HepG2 (cell line): ENCODE results near the gene LAMC1. TPM values are rescaled to one million over a fixed set of nuclear protein-coding genes. Genes with fewer than 3 reads are reported as not detected.

Experiments
- ATAC-seq: fragments of 200-7000 bp; cut with Tn5 transposase; 3 replicates; pipeline ENCODE4 v1.9.1; 2020; ENCODE audit warnings: mild to moderate bottlenecking, moderate library complexity
- BruUV-seq: library from RNA; stranded (reverse); fragments of 400-500 nt; replicated peaks from 2 replicates; lab custom pipeline; 2021; lab: Mats Ljungman, UMichigan
- CTCF ChIA-PET: fragments of 300-600 bp; formaldehyde crosslinking; extraction: SDS; loops from one replicate; lab custom pipeline; 2021; ENCODE audit warnings: low total read pairs, inconsistent platforms, low intra/inter-chr PET ratio; lab: Yijun Ruan, JAX
- POLR2A ChIA-PET: fragments of 350-600 bp; sonication (Branson Sonifier 250); formaldehyde crosslinking; loops from one replicate; lab custom pipeline; 2020; ENCODE audit warnings: antibody characterized with exemption, inconsistent platforms; lab: Yijun Ruan, JAX
- DNase-seq: peaks from one replicate; pipeline ENCODE4 v3.0.0-alpha.2; 2015; ENCODE audit warnings: low spot score
- FAIRE-seq: peaks from 3 replicates; lab custom pipeline; 2011; peaks lifted over from hg19 to GRCh38; lab: Jason Lieb, UNC
- H2AFZ ChIP-seq: one replicate; pipeline ENCODE4 v1.6.1; 2011; ENCODE audit warnings: low read length, inconsistent platforms
- H3K27ac ChIP-seq: fragments of 300-600 bp; 3 replicates; pipeline ENCODE4 v1.8.0; 2011; ENCODE audit warnings: mixed run types, mild to moderate bottlenecking, mixed read lengths, low read length, inconsistent platforms; ENCODE audit not compliant: insufficient read depth; ENCODE audit errors: extremely low read length
- H3K27me3 ChIP-seq, 2 experiments: fragments of 200-600 bp in 1 of 2; 2 replicates in 1 of 2; 3 replicates in 1 of 2; pipeline versions ENCODE4 v1.6.0 to v1.8.0; 2011; ENCODE audit warnings: low read length in 2 of 2, mild to moderate bottlenecking in 2 of 2, moderate library complexity in 2 of 2, inconsistent platforms in 1 of 2; ENCODE audit not compliant: insufficient read depth in 2 of 2, control insufficient read depth in 1 of 2
- H3K36me3 ChIP-seq, 2 experiments: fragments of 200-600 bp in 1 of 2; replicated peaks in 1 of 2; 2 replicates in 1 of 2; 3 replicates in 1 of 2; pipeline versions ENCODE4 v1.5.1 to v1.8.0; 2011; ENCODE audit warnings: low read length in 2 of 2, inconsistent platforms in 1 of 2; ENCODE audit not compliant: insufficient read depth in 2 of 2, control insufficient read depth in 1 of 2
- H3K4me1 ChIP-seq: 2 replicates; pipeline ENCODE4 v1.5.1; 2012; ENCODE audit warnings: low read length, inconsistent platforms; ENCODE audit not compliant: insufficient read depth
- H3K4me2 ChIP-seq: 2 replicates; pipeline ENCODE4 v1.6.0; 2011; ENCODE audit warnings: low read depth, low read length, inconsistent platforms
- H3K4me3 ChIP-seq, 3 experiments: fragments of 200-600 bp in 1 of 3; sonication (generic), shearing (Covaris generic) in 1 of 3; replicated peaks in 1 of 3; 2 replicates each; pipeline ENCODE4 v1.5.1; 2011 to 2016; ENCODE audit warnings: low read length in 3 of 3, inconsistent platforms in 2 of 3, low read depth in 2 of 3, mild to moderate bottlenecking in 2 of 3, control low read depth in 1 of 3, mixed read lengths in 1 of 3; ENCODE audit not compliant: insufficient read depth in 1 of 3
- H3K79me2 ChIP-seq: one replicate; pipeline ENCODE4 v1.6.1; 2011; ENCODE audit warnings: low read length, inconsistent platforms; ENCODE audit not compliant: insufficient read depth
- H3K9ac ChIP-seq: 2 replicates; pipeline ENCODE4 v1.6.0; 2011; ENCODE audit warnings: mild to moderate bottlenecking, low read depth, low read length, inconsistent platforms; ENCODE audit not compliant: insufficient read depth
- H3K9me3 ChIP-seq: 2 replicates; pipeline ENCODE4 v1.5.1; 2012; ENCODE audit warnings: mild to moderate bottlenecking, low read length
- H4K20me1 ChIP-seq: 2 replicates; pipeline ENCODE4 v1.6.0; 2011; ENCODE audit warnings: inconsistent platforms, mild to moderate bottlenecking, low read length, moderate library complexity; ENCODE audit not compliant: insufficient read depth
- FOXA3 ChIP-seq: IDR thresholded peaks from 2 replicates; pipeline ENCODE4 v1.6.1; 2016; ENCODE audit warnings: missing genetic modification reagents, missing compliant biosample characterization
- IKZF1 ChIP-seq: fragments of 450-650 bp; IDR thresholded peaks from 2 replicates; pipeline ENCODE4 v1.7.1; 2016
- LCORL ChIP-seq, 2 experiments: fragments of 450-650 bp in 1 of 2; sonication (generic) in 1 of 2; formaldehyde crosslinking in 1 of 2; IDR thresholded peaks; 2 replicates each; pipeline versions ENCODE4 v1.5.0 to v1.6.1; 2017 to 2020; ENCODE audit warnings: antibody characterized with exemption in 1 of 2, missing genetic modification reagents in 1 of 2
- LRRFIP1 ChIP-seq: sonication (generic); formaldehyde crosslinking; conservative IDR thresholded peaks from 2 replicates; pipeline ENCODE4 v1.4.0; 2020; ENCODE audit warnings: missing genetic modification reagents
- PLSCR1 ChIP-seq: sonication (generic); formaldehyde crosslinking; IDR thresholded peaks from 2 replicates; pipeline ENCODE4 v1.5.0; 2020; ENCODE audit warnings: missing genetic modification reagents, mild to moderate bottlenecking, borderline replicate concordance
- SIN3B ChIP-seq: fragments of 150-350 bp; IDR thresholded peaks from 2 replicates; pipeline ENCODE4 v1.6.1; 2014; ENCODE audit warnings: low read length
- SRY ChIP-seq: sonication (generic); formaldehyde crosslinking; IDR thresholded peaks from 2 replicates; pipeline ENCODE4 v1.8.0; 2022; ENCODE audit warnings: mild to moderate bottlenecking, missing genetic modification reagents
- ZNF547 ChIP-seq: sonication (generic); formaldehyde crosslinking; IDR thresholded peaks from 2 replicates; pipeline ENCODE4 v1.5.1; 2020; ENCODE audit warnings: mild to moderate bottlenecking, missing genetic modification reagents
- WGBS: methylation state at CpG from one replicate; pipeline ENCODE4 v1.1.6; 2017; ENCODE audit warnings: low lambda C conversion rate; 5-methylcytosine and 5-hydroxymethylcytosine counted together
- in situ Hi-C: cut with HindIII; loops from 2 replicates; pipeline ENCODE4 v1.10.0; 2017; ENCODE audit warnings: low pct_unique_long_range_greater_than_20kb; ENCODE audit not compliant: extremely low pct_ligation_motif_present
- intact Hi-C: fragments of 100-400 bp; cut with micrococcal nuclease; formaldehyde crosslinking; loops from one replicate; pipeline ENCODE4 v1.10.0; 2022; ENCODE audit not compliant: unreplicated experiment
- polyA plus RNA-seq, 8 experiments: library from polyadenylated mRNA; depleted of rRNA in 3 of 8; stranded (reverse) in 7 of 8; unstranded in 1 of 8; fragments of >200 nt; fragmentation: Illumina TruSeq in 4 of 8; extraction: Trizol in 4 of 8; gene quantifications; 2 replicates each; pipeline versions ENCODE4 v1.2.1 to v1.2.3, GENCODE V29; 2011 to 2016; ENCODE audit warnings: low read depth in 4 of 8, missing spikeins in 1 of 8, mixed read lengths in 1 of 8; ENCODE audit not compliant: insufficient read depth in 1 of 8
- total RNA-seq, 5 experiments: library from RNA; depleted of rRNA; stranded (reverse); fragments of >200 nt; fragmentation: Illumina TruSeq; extraction: Trizol; gene quantifications; 2 replicates each; pipeline ENCODE4 v1.2.3, GENCODE V29; 2016; ENCODE audit warnings: low read depth in 1 of 5
- TF ChIP-seq, protein P1 (sequence below): sonication (generic); formaldehyde crosslinking; IDR thresholded peaks from 2 replicates; pipeline ENCODE4 v1.4.0; 2020; ENCODE audit warnings: missing genetic modification reagents, borderline replicate concordance
- TF ChIP-seq, protein P2 (sequence below): sonication (generic); formaldehyde crosslinking; IDR thresholded peaks from 2 replicates; pipeline ENCODE4 v1.9.0; 2021; ENCODE audit warnings: missing genetic modification reagents, borderline replicate concordance

The LAMC1 gene
- total and polyA plus RNA-seq, 2 of the 13 experiments (the other 11 are each of a cell fraction or from before 2014, with no cell fraction given), result 58.5 to 137 TPM

GRCh38 chr1:183058851-183059502 lies 35.8 kb downstream of the LAMC1 start:
- in situ Hi-C loops (no loop called here), intact Hi-C loops (no loop called here)
- WGBS, result 79% methylated on average over 2 of the region's 2 CpGs
- BruUV-seq, result no TSS peak
- H3K36me3 ChIP-seq, result no peaks in the 10 kb centered on the region; a peak in 1 of 5 replicates
- no peak overlapping the region for H3K4me3 ChIP-seq
- H3K27ac ChIP-seq, result no peak overlapping the region
- H3K79me2 ChIP-seq, result peaks cover 75% of the 10 kb centered on the region
- ChIA-PET CTCF (no interaction called here), POLR2A (no interaction called here)
- no peaks in the 10 kb centered on the region for H3K9me3 ChIP-seq
- TF ChIP-seq FOXA3 (CRISPR knock-in tag), result no peak
- TF ChIP-seq, protein P1, sequence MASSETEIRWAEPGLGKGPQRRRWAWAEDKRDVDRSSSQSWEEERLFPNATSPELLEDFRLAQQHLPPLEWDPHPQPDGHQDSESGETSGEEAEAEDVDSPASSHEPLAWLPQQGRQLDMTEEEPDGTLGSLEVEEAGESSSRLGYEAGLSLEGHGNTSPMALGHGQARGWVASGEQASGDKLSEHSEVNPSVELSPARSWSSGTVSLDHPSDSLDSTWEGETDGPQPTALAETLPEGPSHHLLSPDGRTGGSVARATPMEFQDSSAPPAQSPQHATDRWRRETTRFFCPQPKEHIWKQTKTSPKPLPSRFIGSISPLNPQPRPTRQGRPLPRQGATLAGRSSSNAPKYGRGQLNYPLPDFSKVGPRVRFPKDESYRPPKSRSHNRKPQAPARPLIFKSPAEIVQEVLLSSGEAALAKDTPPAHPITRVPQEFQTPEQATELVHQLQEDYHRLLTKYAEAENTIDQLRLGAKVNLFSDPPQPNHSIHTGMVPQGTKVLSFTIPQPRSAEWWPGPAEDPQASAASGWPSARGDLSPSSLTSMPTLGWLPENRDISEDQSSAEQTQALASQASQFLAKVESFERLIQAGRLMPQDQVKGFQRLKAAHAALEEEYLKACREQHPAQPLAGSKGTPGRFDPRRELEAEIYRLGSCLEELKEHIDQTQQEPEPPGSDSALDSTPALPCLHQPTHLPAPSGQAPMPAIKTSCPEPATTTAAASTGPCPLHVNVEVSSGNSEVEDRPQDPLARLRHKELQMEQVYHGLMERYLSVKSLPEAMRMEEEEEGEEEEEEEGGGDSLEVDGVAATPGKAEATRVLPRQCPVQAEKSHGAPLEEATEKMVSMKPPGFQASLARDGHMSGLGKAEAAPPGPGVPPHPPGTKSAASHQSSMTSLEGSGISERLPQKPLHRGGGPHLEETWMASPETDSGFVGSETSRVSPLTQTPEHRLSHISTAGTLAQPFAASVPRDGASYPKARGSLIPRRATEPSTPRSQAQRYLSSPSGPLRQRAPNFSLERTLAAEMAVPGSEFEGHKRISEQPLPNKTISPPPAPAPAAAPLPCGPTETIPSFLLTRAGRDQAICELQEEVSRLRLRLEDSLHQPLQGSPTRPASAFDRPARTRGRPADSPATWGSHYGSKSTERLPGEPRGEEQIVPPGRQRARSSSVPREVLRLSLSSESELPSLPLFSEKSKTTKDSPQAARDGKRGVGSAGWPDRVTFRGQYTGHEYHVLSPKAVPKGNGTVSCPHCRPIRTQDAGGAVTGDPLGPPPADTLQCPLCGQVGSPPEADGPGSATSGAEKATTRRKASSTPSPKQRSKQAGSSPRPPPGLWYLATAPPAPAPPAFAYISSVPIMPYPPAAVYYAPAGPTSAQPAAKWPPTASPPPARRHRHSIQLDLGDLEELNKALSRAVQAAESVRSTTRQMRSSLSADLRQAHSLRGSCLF, result no peak
- TF ChIP-seq PLSCR1 (CRISPR knock-in tag), result no peak
- TF ChIP-seq, protein P2, sequence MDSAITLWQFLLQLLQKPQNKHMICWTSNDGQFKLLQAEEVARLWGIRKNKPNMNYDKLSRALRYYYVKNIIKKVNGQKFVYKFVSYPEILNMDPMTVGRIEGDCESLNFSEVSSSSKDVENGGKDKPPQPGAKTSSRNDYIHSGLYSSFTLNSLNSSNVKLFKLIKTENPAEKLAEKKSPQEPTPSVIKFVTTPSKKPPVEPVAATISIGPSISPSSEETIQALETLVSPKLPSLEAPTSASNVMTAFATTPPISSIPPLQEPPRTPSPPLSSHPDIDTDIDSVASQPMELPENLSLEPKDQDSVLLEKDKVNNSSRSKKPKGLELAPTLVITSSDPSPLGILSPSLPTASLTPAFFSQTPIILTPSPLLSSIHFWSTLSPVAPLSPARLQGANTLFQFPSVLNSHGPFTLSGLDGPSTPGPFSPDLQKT (CRISPR knock-in tag), result no peak
- TF ChIP-seq LCORL (IDR thresholded peaks at IDR 0.05), result no peak
- TF ChIP-seq LCORL (CRISPR knock-in tag; IDR thresholded peaks at IDR 0.05), result no peak
- TF ChIP-seq SIN3B, result no peak
- TF ChIP-seq LRRFIP1 (CRISPR knock-in tag), result no peak
- no peak for TF ChIP-seq ZNF547 (CRISPR knock-in tag)
- no peak for TF ChIP-seq IKZF1
- no peak for TF ChIP-seq SRY (CRISPR knock-in tag)
- H3K27me3 ChIP-seq, result no peaks in the 10 kb centered on the region
- ATAC-seq, result no peak
- no peak for FAIRE-seq
- H4K20me1 ChIP-seq, result 0 out of 2 replicates have a peak, but pooled peaks cover 4% of the 10 kb centered on the region
- H2AFZ ChIP-seq, result no peak overlapping the region
- no peak overlapping the region for H3K9ac ChIP-seq
- no peak for DNase-seq
- peaks cover 28% of the 10 kb centered on the region for H3K4me1 ChIP-seq
- H3K4me2 ChIP-seq, result no peak overlapping the region
